Panc1 (cell line): ENCODE measurements around the gene FLRT1. TPM values are rescaled to one million over a fixed set of nuclear protein-coding genes. Genes with fewer than 3 reads are reported as not detected.

Experiments used
- ATAC-seq: fragments of 200-7000 bp; cut with Tn5 transposase; 2 replicates; pipeline ENCODE4 v1.9.1; 2020; ENCODE audit warnings: mild to moderate bottlenecking, moderate library complexity
- BruUV-seq: library from RNA; stranded (reverse); fragments of 400-500 nt; replicated peaks from 2 replicates; lab custom pipeline; 2021; lab: Mats Ljungman, UMichigan
- CTCF ChIA-PET: fragments of 300-600 bp; sonication (Branson Sonifier 250); formaldehyde crosslinking; loops from one replicate; lab custom pipeline; 2022; ENCODE audit warnings: antibody characterized with exemption; lab: Charles Lee
- POLR2A ChIA-PET: fragments of 300-600 bp; sonication (Branson Sonifier 250); formaldehyde crosslinking; loops from one replicate; lab custom pipeline; 2022; ENCODE audit warnings: antibody characterized with exemption; lab: Charles Lee
- DNase-seq: peaks from one replicate; pipeline ENCODE4 v3.0.0-alpha.2; 2010; ENCODE audit warnings: low read depth, low spot score
- H3K27ac ChIP-seq: 2 replicates; pipeline ENCODE4 v1.5.1; 2011; ENCODE audit warnings: mild to moderate bottlenecking, low read length, inconsistent platforms
- H3K27me3 ChIP-seq: fragments of 200-500 bp; sonication (Bioruptor generic); 2 replicates; pipeline ENCODE4 v1.6.0; 2014; ENCODE audit warnings: low read length, inconsistent platforms; ENCODE audit not compliant: control insufficient read depth, insufficient read depth
- H3K36me3 ChIP-seq: fragments of 200-500 bp; sonication (Bioruptor generic); 2 replicates; pipeline ENCODE4 v1.5.1; 2014; ENCODE audit warnings: inconsistent platforms, mild to moderate bottlenecking, low read length, moderate library complexity; ENCODE audit not compliant: control insufficient read depth, insufficient read depth
- H3K4me1 ChIP-seq: 2 replicates; pipeline ENCODE4 v1.5.1; 2011; ENCODE audit warnings: inconsistent platforms, mild to moderate bottlenecking, low read length, moderate library complexity; ENCODE audit not compliant: control insufficient read depth, insufficient read depth
- H3K4me3 ChIP-seq, 2 experiments: 2 replicates each; pipeline ENCODE4 v1.5.1; 2011 to 2012; ENCODE audit warnings: low read depth in 2 of 2, low read length in 2 of 2, mild to moderate bottlenecking in 2 of 2, inconsistent platforms in 1 of 2, moderate library complexity in 1 of 2
- H3K9me3 ChIP-seq: fragments of 200-500 bp; sonication (Bioruptor generic); 2 replicates; pipeline ENCODE4 v1.5.1; 2014; ENCODE audit warnings: low read depth, mild to moderate bottlenecking, inconsistent platforms, low read length, moderate library complexity; ENCODE audit not compliant: control insufficient read depth, insufficient read depth
- CTCF ChIP-seq: fragments of 450-650 bp; IDR thresholded peaks from 2 replicates; pipeline ENCODE4 v1.5.1; 2017; ENCODE audit warnings: mild to moderate bottlenecking
- POLR2AphosphoS5 ChIP-seq: IDR thresholded peaks from 2 replicates; pipeline ENCODE4 v1.6.1; 2012; ENCODE audit warnings: mild to moderate bottlenecking, low read depth, low read length, moderate library complexity
- REST ChIP-seq, 2 experiments: IDR thresholded peaks; 2 replicates each; pipeline ENCODE4 v1.6.1; 2011 to 2012; ENCODE audit warnings: low read depth in 2 of 2, control low read depth in 1 of 2, low read length in 1 of 2, mild to moderate bottlenecking in 1 of 2, moderate library complexity in 1 of 2; ENCODE audit not compliant: insufficient read depth in 1 of 2
- SIN3A ChIP-seq: IDR thresholded peaks from 2 replicates; pipeline ENCODE4 v1.6.1; 2012; ENCODE audit warnings: low read depth, mild to moderate bottlenecking, low read length, moderate library complexity, borderline replicate concordance; ENCODE audit not compliant: insufficient read depth
- TCF7L2 ChIP-seq: IDR thresholded peaks from 2 replicates; pipeline ENCODE4 v1.6.1; 2011; ENCODE audit warnings: mild to moderate bottlenecking, low read depth, low read length, inconsistent platforms
- in situ Hi-C: cut with HindIII; loops from 2 replicates; pipeline ENCODE4 v1.10.0; 2016; ENCODE audit warnings: low sequenced_read_pairs, low pct_unique_long_range_greater_than_20kb
- intact Hi-C: fragments of 100-400 bp; cut with micrococcal nuclease; formaldehyde crosslinking; loops from one replicate; pipeline ENCODE4 v1.10.0; 2022; ENCODE audit not compliant: unreplicated experiment
- total RNA-seq: library from RNA; stranded (reverse); gene quantifications from one replicate; pipeline ENCODE4 v1.2.1, GENCODE V29; 2021; ENCODE audit not compliant: unreplicated experiment

FLRT1 gene
- total RNA-seq, 1 experiment from 2014 or later = 0.51 TPM

GRCh38 chr11:64069401-64070313 is 33.9 kb downstream of the FLRT1 start:
- CTCF ChIA-PET = no interaction called here
- no peaks in the 10 kb centered on the region for H3K4me1 ChIP-seq

GRCh38 chr11:64070314-64070681 is 34.6 kb downstream of the FLRT1 start:
- Histone ChIP-seq H3K4me1 (no peaks in the 10 kb centered on the region), H3K4me3 (no peak overlapping the region), H3K27ac (no peak overlapping the region), H3K27me3 (no peaks in the 10 kb centered on the region), H3K36me3 (no peaks in the 10 kb centered on the region), H3K9me3 (no peaks in the 10 kb centered on the region)
- no TSS peak for BruUV-seq
- no peak for DNase-seq
- CTCF ChIA-PET = no interaction called here
- TF ChIP-seq CTCF = no peak
- POLR2A ChIA-PET = no interaction called here
- in situ Hi-C loops (loop anchor here (10.0 kb wide), 1 partner anchor 65 kb away; no protein-coding TSS in a partner anchor), intact Hi-C loops (no loop called here)
- no peak for ATAC-seq

More at GRCh38 chr11:64069401-64070313, 33.9 kb downstream of the FLRT1 start:
- DNase-seq = no peak
- TF ChIP-seq SIN3A (no peak), TCF7L2 (no peak), REST (IDR thresholded peaks at IDR 0.05; ENCODE audit: insufficient read depth in 1 of 2, low read depth in 2 of 2, low read length in 1 of 2) (no peak), POLR2AphosphoS5 (no peak), CTCF (no peak)
- in situ Hi-C loops (loop anchor here (10.0 kb wide), 1 partner anchor 65 kb away; no protein-coding TSS in a partner anchor), intact Hi-C loops (no loop called here)
- H3K36me3 ChIP-seq = no peaks in the 10 kb centered on the region
- no peaks in the 10 kb centered on the region for H3K27me3 ChIP-seq
- no peaks in the 10 kb centered on the region for H3K9me3 ChIP-seq
- H3K27ac ChIP-seq = no peak overlapping the region
- no peak overlapping the region for H3K4me3 ChIP-seq
- ATAC-seq = no peak
- POLR2A ChIA-PET = no interaction called here
- BruUV-seq = no TSS peak
